B cell (primary cell): ENCODE results near the gene KSR1. TPM values are rescaled to one million over a fixed set of nuclear protein-coding genes. Genes with fewer than 3 reads are reported as not detected.

ENCODE experiments used
- ATAC-seq: fragments of 200-7000 bp; cut with Tn5 transposase; one replicate; pipeline ENCODE4 v1.10.0; 2021; ENCODE audit warnings: low read depth, mild to moderate bottlenecking, moderate number of reproducible peaks, moderate library complexity
- CTCF ChIA-PET: fragments of 350-600 bp; sonication (Branson Sonifier 250); formaldehyde crosslinking; loops from one replicate; lab custom pipeline; 2021; ENCODE audit warnings: antibody characterized with exemption, inconsistent platforms; lab: Charles Lee
- POLR2A ChIA-PET: fragments of 350-600 bp; sonication (Branson Sonifier 250); formaldehyde crosslinking; loops from one replicate; lab custom pipeline; 2021; ENCODE audit warnings: antibody characterized with exemption; lab: Charles Lee
- DNase-seq: peaks from one replicate; pipeline ENCODE4 v3.0.0; 2013
- H2AFZ ChIP-seq: 2 replicates; pipeline ENCODE4 v1.6.1; 2012; ENCODE audit warnings: mild to moderate bottlenecking, low read depth, low read length; ENCODE audit not compliant: insufficient read depth, poor library complexity, severe bottlenecking
- H3K27ac ChIP-seq, 2 donors: 1 replicate in 1 of 2; 2 replicates in 1 of 2; pipeline ENCODE4 v1.5.1; 2012 to 2013; ENCODE audit warnings: low read length in 2 of 2, mild to moderate bottlenecking in 2 of 2, moderate library complexity in 1 of 2
- H3K27me3 ChIP-seq, 4 experiments: fragments of 200-600 bp in 1 of 4; sonication (generic) in 1 of 4; replicated peaks in 1 of 4; 1 replicate in 2 of 4; 2 replicates in 2 of 4; pipeline versions ENCODE4 v1.6.1 to v1.7.0; 2013 to 2016; ENCODE audit warnings: low read length in 3 of 4, mild to moderate bottlenecking in 2 of 4, mixed read lengths in 1 of 4, moderate library complexity in 1 of 4; ENCODE audit not compliant: insufficient read depth in 4 of 4, control insufficient read depth in 3 of 4; ENCODE audit errors: control extremely low read depth in 1 of 4
- H3K36me3 ChIP-seq, 2 experiments: replicated peaks in 1 of 2; 1 replicate in 1 of 2; 2 replicates in 1 of 2; pipeline versions ENCODE4 v1.6.1 to v1.7.1; 2013; ENCODE audit warnings: low read length in 1 of 2; ENCODE audit not compliant: insufficient read depth in 2 of 2, control insufficient read depth in 1 of 2; ENCODE audit errors: control extremely low read depth in 1 of 2, extremely low read depth in 1 of 2
- H3K4me1 ChIP-seq, 2 donors: fragments of 200-600 bp in 1 of 2; sonication (generic) in 1 of 2; 1 replicate in 1 of 2; 2 replicates in 1 of 2; pipeline versions ENCODE4 v1.5.1 to v1.6.1; 2013 to 2017; ENCODE audit warnings: low read length in 2 of 2; ENCODE audit not compliant: control insufficient read depth in 2 of 2, insufficient read depth in 2 of 2
- H3K4me2 ChIP-seq: replicated peaks from 2 replicates; pipeline ENCODE3; 2012; ENCODE audit warnings: mild to moderate bottlenecking, low read depth, low read length; ENCODE audit not compliant: poor library complexity, severe bottlenecking
- H3K4me3 ChIP-seq, 5 experiments: fragments of 200-600 bp in 1 of 5; sonication (generic) in 1 of 5; 1 replicate in 3 of 5; 2 replicates in 2 of 5; pipeline versions ENCODE4 v1.5.1 to v1.7.0; 2011 to 2016; ENCODE audit warnings: low read length in 4 of 5, mild to moderate bottlenecking in 4 of 5, low read depth in 2 of 5, control low read depth in 1 of 5, moderate library complexity in 1 of 5; ENCODE audit not compliant: insufficient read depth in 1 of 5; ENCODE audit errors: control extremely low read depth in 1 of 5, extremely low read depth in 1 of 5
- H3K79me2 ChIP-seq: fragments of 200-600 bp; sonication (generic); one replicate; pipeline ENCODE4 v1.6.0; 2016; ENCODE audit warnings: low read length; ENCODE audit not compliant: control insufficient read depth, insufficient read depth
- H3K9ac ChIP-seq: fragments of 200-600 bp; sonication (generic); 2 replicates; pipeline ENCODE4 v1.6.1; 2017; ENCODE audit warnings: mild to moderate bottlenecking, low read length, moderate library complexity
- H3K9me3 ChIP-seq, 3 donors: one replicate each; pipeline versions ENCODE4 v1.6.1 to v1.7.1; 2013; ENCODE audit warnings: low read length in 2 of 3; ENCODE audit not compliant: control insufficient read depth in 2 of 3, insufficient read depth in 1 of 3; ENCODE audit errors: control extremely low read depth in 1 of 3
- H4K20me1 ChIP-seq: 2 replicates; pipeline ENCODE4 v1.6.0; 2012; ENCODE audit warnings: mild to moderate bottlenecking, low read length; ENCODE audit not compliant: insufficient read depth, control insufficient read depth, poor library complexity, severe bottlenecking
- H3K27ac Mint-ChIP-seq: one replicate; pipeline ENCODE4 v1.8.0; 2021; ENCODE audit warnings: mixed read lengths
- H3K27me3 Mint-ChIP-seq: one replicate; pipeline ENCODE4 v1.8.0; 2021; ENCODE audit warnings: mixed read lengths
- H3K4me1 Mint-ChIP-seq: one replicate; pipeline ENCODE4 v1.8.0; 2021; ENCODE audit warnings: mixed read lengths
- H3K4me3 Mint-ChIP-seq: one replicate; pipeline ENCODE4 v1.8.0; 2021; ENCODE audit warnings: mixed read lengths
- H3K9me3 Mint-ChIP-seq: one replicate; pipeline ENCODE4 v1.8.0; 2022; ENCODE audit warnings: mixed read lengths; ENCODE audit not compliant: insufficient read depth
- EZH2 ChIP-seq: IDR thresholded peaks from 2 replicates; pipeline ENCODE4 v1.6.1; 2012; ENCODE audit warnings: borderline replicate concordance, low read depth, mild to moderate bottlenecking, moderate library complexity, low read length; ENCODE audit not compliant: insufficient read depth, poor library complexity, severe bottlenecking
- WGBS: methylation state at CpG from one replicate; pipeline ENCODE4 v1.1.5; 2013; ENCODE audit warnings: missing lambda C conversion rate; ENCODE audit not compliant: insufficient coverage; 5-methylcytosine and 5-hydroxymethylcytosine counted together
- intact Hi-C: fragments of 100-400 bp; cut with micrococcal nuclease; formaldehyde crosslinking; loops from one replicate; pipeline ENCODE4 v1.10.0; 2022
- polyA plus RNA-seq: library from polyadenylated mRNA; depleted of rRNA; stranded (reverse); fragments of >200 nt; gene quantifications from 2 replicates; pipeline ENCODE4 v1.2.3, GENCODE V29; 2012
- total RNA-seq, 2 donors: library from RNA; stranded (reverse); fragments of 120-200 nt in 1 of 2; gene quantifications; 1 replicate in 1 of 2; 2 replicates in 1 of 2; pipeline versions ENCODE4 v1.2.3 to v1.2.4, GENCODE V29; 2013 to 2022
- TF ChIP-seq, protein P1 (sequence below): fragments of 200-600 bp; IDR thresholded peaks from one replicate; pipeline ENCODE4 v1.8.0; 2022; ENCODE audit warnings: antibody characterized with exemption, mild to moderate bottlenecking

KSR1 gene
- total and polyA plus RNA-seq, 2 donors (not counting 1 experiment from before 2014, with no cell fraction given) = 27.5 to 85.6 TPM

DNA sequence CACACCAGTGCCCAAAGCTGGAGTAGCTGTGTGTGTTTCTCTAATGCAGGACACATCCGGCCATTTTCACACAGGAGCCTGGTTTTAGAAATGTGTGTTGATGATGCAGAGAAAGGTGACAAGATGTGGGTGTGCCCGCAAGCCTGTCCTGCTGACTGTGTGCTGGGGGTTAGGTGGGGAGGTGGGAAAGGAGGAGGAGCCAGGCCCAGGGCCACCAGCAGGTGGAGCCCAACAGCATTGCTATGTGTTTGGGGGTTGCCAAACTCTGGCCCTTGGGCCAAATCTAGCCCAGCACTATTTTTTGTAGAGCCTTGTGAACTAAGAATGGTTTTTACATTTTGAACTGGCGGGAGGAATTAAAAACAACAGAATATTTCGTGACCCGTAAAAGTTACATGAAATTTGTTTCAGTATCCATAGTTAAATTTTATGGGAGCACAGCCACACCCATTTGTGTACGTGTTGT lies 113.0 kb downstream of the KSR1 start:
- no peak overlapping the region for H3K27ac ChIP-seq
- peak; percentile 61 for ATAC-seq
- no peak overlapping the region for H3K27ac Mint-ChIP-seq
- H3K9me3 Mint-ChIP-seq = no peaks in the 10 kb centered on the region
- H3K4me2 ChIP-seq = no peak overlapping the region
- no peak overlapping the region for H3K4me3 ChIP-seq
- ChIA-PET CTCF (interaction anchor here (3.6 kb wide), 1 partner anchor 31 kb away, joined by 21 read pairs; no protein-coding TSS in a partner anchor), POLR2A (no interaction called here)
- peaks cover 17% of the 10 kb centered on the region for H4K20me1 ChIP-seq
- no peaks in the 10 kb centered on the region for H3K27me3 Mint-ChIP-seq
- peaks cover 3% of the 10 kb centered on the region for H3K79me2 ChIP-seq
- no peaks in the 10 kb centered on the region for H3K27me3 ChIP-seq
- intact Hi-C loops = no loop called here
- TF ChIP-seq, protein P1, sequence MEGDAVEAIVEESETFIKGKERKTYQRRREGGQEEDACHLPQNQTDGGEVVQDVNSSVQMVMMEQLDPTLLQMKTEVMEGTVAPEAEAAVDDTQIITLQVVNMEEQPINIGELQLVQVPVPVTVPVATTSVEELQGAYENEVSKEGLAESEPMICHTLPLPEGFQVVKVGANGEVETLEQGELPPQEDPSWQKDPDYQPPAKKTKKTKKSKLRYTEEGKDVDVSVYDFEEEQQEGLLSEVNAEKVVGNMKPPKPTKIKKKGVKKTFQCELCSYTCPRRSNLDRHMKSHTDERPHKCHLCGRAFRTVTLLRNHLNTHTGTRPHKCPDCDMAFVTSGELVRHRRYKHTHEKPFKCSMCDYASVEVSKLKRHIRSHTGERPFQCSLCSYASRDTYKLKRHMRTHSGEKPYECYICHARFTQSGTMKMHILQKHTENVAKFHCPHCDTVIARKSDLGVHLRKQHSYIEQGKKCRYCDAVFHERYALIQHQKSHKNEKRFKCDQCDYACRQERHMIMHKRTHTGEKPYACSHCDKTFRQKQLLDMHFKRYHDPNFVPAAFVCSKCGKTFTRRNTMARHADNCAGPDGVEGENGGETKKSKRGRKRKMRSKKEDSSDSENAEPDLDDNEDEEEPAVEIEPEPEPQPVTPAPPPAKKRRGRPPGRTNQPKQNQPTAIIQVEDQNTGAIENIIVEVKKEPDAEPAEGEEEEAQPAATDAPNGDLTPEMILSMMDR = peak; percentile 46
- no peak for TF ChIP-seq EZH2
- H3K9me3 ChIP-seq = peaks cover 0 to 2% (median 0%) of the 10 kb centered on the region in 3 donors
- H3K36me3 ChIP-seq = no peaks in the 10 kb centered on the region
- no peak overlapping the region for H3K4me3 Mint-ChIP-seq
- H3K4me1 ChIP-seq = no peaks in the 10 kb centered on the region
- WGBS = 84% methylated on average over 5 of the region's 6 CpGs
- no peak overlapping the region for H2AFZ ChIP-seq
- DNase-seq = peak; percentile 40
- H3K9ac ChIP-seq = no peak overlapping the region
- H3K4me1 Mint-ChIP-seq = no peaks in the 10 kb centered on the region

DNA sequence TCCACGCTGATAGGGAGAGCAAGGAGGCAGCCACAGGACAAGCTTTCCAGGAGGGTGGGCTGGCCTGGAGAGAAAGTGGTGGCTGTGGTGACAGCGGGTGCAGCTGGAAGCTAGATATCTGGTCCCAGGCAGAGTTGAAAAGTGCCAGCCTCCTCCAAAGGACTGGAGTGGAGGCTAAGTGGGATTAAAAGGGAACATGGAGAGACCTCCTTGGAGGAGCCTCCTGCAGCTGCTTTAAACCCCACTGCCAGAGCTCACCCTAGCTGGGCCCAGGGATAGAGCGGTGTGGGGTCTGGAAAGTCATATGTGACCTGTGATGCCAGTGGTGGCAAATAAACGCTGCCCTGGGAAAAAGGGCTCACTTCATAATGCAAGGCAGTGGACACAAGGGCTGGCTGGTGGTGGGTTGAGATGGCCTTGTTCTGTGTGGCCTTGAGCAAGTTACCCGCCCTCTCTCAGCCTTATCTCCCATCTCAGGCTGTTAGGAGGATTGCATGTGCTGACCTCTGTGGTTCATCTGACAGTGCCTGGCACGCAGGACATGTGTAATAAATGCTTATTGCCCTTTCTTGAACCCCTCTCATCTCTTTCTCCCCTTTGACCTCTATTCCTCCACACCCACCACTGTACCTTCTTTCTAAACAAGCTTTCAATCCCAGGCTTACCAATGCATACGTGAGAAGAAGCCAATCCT lies 113.8 kb downstream of the KSR1 start:
- Mint-ChIP-seq H3K4me3 (no peak overlapping the region), H3K27me3 (no peaks in the 10 kb centered on the region), H3K9me3 (no peaks in the 10 kb centered on the region), H3K27ac (no peak overlapping the region), H3K4me1 (no peaks in the 10 kb centered on the region)
- Histone ChIP-seq H3K4me2 (no peak overlapping the region), H3K79me2 (peaks cover 3% of the 10 kb centered on the region), H3K4me1 (no peaks in the 10 kb centered on the region), H3K9me3 (no peaks in the 10 kb centered on the region), H4K20me1 (peaks cover 17% of the 10 kb centered on the region), H3K9ac (no peak overlapping the region), H2AFZ (no peak overlapping the region), H3K4me3 (no peak overlapping the region), H3K27me3 (no peaks in the 10 kb centered on the region), H3K27ac (no peak overlapping the region), H3K36me3 (no peaks in the 10 kb centered on the region)
- WGBS = 100% methylated on average over 5 of the region's 7 CpGs
- intact Hi-C loops = no loop called here
- ChIA-PET CTCF (interaction anchor here (1.1 to 3.6 kb wide), 2 partner anchors 30 to 82 kb away, joined by 4 to 21 read pairs; no protein-coding TSS in a partner anchor), POLR2A (no interaction called here)
- no peak for DNase-seq
- TF ChIP-seq EZH2 = no peak
- TF ChIP-seq, protein P1 = no peak
- no peak for ATAC-seq
